ENCODE data around the gene WBP1L.
A peak's percentile ranks its signal among the peaks of the same experiment; 100 is the strongest.

Gene WBP1L

DNA sequence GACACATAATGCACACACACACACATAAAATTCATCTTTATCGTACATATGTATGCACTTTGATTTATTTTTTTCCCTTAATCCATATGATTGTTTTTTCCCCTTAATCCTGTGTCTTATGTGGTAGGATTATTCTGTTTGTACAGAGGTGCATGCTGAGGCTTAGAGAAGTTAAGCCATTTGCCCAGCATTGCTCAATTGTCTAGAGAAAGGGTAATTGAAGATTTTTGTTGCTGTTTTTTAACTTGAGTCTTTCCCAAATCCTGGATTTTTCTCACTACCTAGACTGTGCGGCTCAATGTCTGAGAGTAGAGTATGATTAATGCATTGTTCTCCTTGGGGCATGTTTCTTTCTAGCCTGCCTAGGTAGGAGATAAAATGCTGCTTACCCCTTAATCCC lies 35.0 kb downstream of the WBP1L start:
- no peak for DNase-seq (ENCODE audit: low read depth in 2 of 2, low spot score in 1 of 2)

GRCh38 chr10:102779680-102780526 lies 36.2 kb downstream of the WBP1L start:
- DNase-seq (ENCODE audit: low read depth in 2 of 2, low spot score in 1 of 2), result no peak

GRCh38 chr10:102780527-102780808 lies 36.7 kb downstream of the WBP1L start:
- no peak for DNase-seq (ENCODE audit: low read depth in 2 of 2, low spot score in 1 of 2)

- no peak for DNase-seq (ENCODE audit: low read depth in 2 of 2, low spot score in 1 of 2)
Measured at GRCh38 chr10:102781090-102781920, 37.6 kb downstream of the WBP1L start.

DNA sequence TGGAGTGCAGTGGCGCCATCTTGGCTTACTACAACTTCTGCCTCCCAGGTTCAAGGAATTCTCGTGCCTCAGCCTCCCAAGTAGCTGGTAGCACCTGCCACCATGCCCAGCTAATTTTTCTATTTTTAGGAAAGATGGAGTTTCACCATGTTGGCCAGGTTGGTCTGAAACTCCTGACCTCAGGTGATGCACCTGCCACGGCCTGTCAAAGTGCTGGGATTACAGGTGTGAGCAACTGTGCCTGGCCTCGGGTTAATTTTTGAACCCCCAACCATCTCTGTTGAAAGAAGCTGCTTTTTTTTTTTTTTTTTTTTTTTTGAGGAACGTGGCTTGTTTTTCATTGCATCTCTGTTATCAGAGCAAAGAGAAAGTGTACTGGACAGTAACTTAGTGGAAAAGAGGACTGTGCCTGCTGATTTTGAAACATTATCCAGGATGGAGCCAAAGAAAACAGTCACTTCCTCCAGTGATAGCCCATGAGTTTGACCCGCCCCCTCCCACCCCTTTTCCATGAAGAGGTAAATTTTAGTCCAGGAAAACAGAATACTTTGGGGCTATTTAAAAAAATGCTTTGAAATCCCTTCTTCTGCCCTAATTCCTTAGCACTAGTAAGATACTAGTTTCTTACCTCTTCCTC lies 38.3 kb downstream of the WBP1L start:
- no peak for DNase-seq (ENCODE audit: low read depth in 2 of 2, low spot score in 1 of 2)

DNA sequence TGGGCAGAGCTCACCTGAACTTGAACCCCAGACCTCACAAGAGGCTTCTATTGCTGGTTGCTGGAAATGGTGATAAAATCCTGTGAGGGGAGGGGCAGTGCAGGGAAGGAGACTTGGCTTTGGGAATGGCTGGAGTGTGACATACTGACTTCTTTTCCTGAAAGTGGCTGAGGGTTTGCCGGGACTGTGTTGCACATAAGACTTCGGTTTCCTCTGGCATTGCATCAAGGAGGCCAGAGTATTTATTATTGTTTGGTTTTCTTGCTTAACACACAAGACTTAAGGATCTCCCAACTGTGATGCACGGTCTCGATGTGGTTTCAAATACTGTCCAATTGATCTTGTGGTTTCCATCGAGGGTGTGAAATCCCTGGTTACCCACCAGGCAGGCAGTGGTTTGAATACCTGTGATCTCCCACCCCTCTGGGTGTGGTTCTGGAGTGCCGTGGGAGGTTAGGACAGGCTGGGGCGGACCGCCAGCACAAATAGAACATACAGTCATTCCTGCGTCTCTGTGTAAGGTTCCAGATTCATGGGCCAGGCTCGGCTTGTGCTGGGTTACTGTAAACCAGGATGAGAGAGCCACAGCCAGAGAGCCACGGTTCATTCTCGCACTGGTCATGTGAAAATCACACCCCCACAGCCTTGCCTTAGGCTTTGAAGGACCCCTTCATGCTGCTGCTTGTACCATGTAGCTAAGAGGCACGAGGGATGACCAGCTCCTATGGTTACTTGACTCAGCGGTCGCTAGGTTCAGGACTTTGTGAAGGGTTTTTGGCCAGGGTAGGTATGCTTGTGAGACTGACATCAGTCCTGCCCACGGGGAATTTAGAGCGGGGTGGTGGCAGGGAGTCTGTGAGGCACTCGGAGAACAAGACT lies 39.2 kb downstream of the WBP1L start:
- no peak for DNase-seq (ENCODE audit: low read depth in 2 of 2, low spot score in 1 of 2)

GRCh38 chr10:102783568-102783967 lies 39.8 kb downstream of the WBP1L start:
- DNase-seq (ENCODE audit: low read depth in 2 of 2, low spot score in 1 of 2), result no peak

GRCh38 chr10:102785818-102786217 lies 42.1 kb downstream of the WBP1L start:
- no peak for DNase-seq (ENCODE audit: low read depth in 2 of 2, low spot score in 1 of 2)

- DNase-seq (ENCODE audit: low read depth in 2 of 2, low spot score in 1 of 2), result no peak
Measured at GRCh38 chr10:102791754-102792395, 48.1 kb downstream of the WBP1L start.

DNA sequence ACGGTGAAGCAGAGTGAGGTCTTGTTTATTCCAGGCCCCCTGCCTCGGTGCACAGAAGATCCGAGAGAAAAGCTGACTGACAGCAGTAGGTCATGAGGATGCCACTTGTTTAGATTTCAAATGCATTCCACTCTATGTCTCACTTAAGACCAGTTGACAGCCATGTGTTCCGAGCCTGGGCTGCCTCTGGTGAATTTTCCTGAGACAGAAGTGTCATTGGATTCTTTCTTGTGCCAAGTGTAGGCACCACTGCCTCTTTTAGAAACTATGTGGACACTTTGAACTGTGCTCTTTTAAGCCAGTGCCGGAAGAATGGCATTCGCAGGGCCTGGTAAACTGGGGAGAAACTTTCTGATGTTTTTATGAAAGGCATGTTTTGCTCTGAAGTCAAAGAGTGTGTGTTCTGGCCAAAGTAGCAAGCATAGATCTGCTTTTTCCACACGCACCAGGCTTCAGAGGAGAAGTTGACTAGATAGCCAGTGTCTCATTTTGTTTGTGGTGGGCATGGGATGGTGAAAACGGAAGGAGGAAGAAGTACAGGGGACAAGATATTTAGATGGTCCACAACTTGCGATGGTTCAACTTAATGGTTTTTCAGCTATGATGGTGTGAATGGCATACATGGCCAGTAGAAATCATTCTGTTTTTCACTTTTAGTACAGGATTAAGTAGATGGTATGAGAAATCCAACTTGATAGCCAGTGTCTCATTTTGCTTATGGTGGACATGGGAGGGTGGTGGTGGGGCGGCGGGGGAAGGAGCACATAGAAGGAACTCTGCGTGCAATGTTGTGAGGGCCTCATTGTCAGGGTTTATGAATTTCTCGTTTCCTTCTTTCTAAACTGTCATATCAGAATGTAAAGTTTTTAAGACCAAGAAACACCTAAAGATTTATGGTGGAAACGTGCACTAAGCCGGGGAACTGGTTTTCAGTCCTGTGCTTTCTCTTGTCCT lies 52.0 kb downstream of the WBP1L start:
- DNase-seq (ENCODE audit: low read depth in 2 of 2, low spot score in 1 of 2), result no peak

GRCh38 chr10:102796407-102797176 lies 52.8 kb downstream of the WBP1L start:
- DNase-seq (ENCODE audit: low read depth in 2 of 2, low spot score in 1 of 2), result peak; percentile 20 to 44

DNA sequence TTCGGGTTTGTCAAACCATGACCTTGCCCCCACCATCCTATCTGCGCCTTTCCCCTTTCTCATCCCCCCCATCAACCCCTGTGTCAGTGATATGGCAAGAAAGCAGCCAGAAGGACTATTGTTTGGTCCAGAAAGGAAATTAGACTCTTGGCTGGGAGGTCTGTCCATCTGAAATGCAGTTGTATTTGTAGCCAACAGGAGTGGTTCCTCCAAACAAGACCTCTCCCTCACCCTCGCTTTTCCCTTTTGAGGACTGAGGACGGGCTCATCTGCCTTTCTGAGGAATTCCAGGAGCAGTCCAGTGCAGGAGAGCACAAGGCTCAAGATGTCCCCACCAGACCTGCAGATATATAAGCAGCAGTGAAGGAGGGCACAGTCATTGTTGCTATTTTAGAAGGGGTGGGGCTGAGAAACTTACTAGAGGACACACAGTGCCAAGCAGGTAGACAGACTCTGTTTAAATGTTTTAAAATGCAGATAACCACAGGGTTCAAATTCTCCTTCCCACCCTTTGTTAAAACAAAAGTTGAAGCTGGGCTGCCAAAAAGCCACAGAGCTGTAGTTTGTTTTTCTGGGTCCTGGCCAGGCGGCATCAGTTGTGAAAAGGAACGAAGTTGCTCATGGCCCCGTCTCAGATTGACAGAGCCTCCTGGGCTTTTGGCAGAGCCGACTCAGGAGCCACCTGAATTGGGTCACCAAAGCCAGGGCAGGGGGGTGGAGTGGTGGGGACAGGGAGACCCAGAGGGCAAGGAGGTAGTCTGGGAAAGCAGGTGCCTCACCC lies 56.1 kb downstream of the WBP1L start:
- DNase-seq (ENCODE audit: low read depth in 2 of 2, low spot score in 1 of 2), result no peak

DNA sequence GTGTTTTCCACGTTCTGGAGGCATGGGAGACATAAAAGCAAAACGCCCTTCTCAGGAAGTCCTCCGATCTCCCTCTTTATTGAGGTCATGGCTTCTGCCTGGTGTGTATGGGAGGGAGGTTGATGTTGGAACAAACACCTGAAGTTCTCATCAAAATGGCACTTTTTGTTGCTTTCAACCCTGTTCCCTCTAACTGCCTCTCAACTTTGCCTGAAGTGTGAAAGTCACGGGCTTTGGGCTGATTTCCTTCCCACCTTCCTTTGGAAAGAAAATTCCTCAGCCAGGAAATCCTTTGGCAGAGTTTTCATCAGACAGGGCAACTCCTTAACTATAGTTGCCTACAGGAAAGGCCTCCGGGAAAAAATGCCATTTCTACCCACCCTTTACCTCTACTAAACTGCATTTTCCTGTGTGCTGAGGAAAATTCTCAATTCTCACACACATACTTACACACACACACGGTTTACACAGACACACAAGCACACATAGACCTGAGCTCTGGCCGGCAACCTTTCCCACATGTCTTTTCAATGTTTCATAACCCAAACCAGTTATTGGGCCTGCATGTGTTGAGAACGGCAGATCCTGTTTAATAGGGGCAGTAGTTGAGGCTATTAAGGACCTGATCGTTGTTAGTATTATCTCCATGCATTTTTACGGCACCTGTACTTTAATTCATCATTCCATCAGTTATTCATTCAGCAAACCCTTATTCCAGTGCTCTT lies 57.0 kb downstream of the WBP1L start:
- DNase-seq (ENCODE audit: low read depth in 2 of 2, low spot score in 1 of 2), result no peak

DNA sequence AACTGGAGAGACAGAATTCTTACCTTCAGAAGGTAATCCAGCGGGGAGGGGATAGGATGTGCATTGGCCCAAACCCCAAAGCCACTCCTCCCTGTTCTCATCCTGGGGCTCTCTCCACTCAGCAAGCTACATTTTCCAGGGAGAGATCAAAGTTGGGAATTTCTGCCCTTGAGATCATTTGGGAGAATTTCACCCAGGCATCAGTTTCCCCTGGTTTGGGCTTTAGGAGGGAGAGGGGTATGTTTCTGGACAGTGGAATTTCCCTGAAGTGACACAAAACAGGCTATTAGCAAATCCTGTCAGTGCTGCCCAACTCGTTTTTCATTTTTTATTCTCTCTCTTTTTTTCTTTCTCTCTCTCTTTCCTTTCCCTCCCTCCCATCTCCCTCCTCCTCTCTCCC lies 57.7 kb downstream of the WBP1L start:
- DNase-seq (ENCODE audit: low read depth in 2 of 2, low spot score in 1 of 2), result no peak

- no peak for DNase-seq (ENCODE audit: low read depth in 2 of 2, low spot score in 1 of 2)
Measured at GRCh38 chr10:102801978-102802377, 58.2 kb downstream of the WBP1L start.

- no peak for DNase-seq (ENCODE audit: low read depth in 2 of 2, low spot score in 1 of 2)
Measured at GRCh38 chr10:102802920-102803534, 59.3 kb downstream of the WBP1L start.
